ENCODE results near the gene SMPD3.

Gene SMPD3

DNA sequence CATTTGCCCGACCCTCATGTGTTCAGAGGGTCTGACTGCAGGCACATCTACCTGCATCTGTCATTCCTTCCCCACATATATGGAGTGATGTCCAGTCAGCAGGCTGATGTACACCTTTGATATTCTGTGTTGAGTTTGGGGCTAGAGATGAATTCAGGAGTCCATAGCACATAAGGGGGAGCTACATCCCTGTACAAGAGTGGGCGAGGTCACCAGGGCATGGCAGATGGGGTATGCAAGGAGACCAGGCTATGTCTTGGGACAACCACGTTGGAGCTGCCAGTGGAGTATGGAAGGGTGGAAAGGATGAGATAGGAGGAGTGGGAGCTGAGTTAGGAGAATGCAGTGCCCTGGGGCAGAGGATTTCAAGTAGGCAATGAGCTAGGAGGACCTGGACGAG lies 15.0 kb downstream of the SMPD3 start:
- no peak for DNase-seq

DNA sequence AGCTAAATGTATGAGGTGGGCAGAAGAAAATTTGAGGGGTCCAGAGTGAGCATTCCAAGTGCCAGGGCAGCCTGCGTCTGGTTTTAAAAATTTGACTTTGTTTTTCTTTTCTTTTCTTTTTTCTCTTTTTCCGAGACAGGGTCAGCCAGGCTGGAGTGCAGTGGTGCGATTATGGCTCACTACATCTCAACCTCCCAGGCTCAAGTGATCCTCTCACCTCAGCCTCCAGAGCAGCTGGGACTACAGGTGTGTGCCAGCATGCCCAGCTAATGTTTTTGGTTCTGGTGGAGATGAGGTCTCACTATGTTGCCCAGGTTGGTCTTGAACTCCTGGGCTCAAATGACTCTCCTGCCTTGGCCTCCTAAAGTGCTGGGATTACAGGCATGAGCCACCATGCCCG lies 15.6 kb downstream of the SMPD3 start:
- no peak for DNase-seq

DNA sequence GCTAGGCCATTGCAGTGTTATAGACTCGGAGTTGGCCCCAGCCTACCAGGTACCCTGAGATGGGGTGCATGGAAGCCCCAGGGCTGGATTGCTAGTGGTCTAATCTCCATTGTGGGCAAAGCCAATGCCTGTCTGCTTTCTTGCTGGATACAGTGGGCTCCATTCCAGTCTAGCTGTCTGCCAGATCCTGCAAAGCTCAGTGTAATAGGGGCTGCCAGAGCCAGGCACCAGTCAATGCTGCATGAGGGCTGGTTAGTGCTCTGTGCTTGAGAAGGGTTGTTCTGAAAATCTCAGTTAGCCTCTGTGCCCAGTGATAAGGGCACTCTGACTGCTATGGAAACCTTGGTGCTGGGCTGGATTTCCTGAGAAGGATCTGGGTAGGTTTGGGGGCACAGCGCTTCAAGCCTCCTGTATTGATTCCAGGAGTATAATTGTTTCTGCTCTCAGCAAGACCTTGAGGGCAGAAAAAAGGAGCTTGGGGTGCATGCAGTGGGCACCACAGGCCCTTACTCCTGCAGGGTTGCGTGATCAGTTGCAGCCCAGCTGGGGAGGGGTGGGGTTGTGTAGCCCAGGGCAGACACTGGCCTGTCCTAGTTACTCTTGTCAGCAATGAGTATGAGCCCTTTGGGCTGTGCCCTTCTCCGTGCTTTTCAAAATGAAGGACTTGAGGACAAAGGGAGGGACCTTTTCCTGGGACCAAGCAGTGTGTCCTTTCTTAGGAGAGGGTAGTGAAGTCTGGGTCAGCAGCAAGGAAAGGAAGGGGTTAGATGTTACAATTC lies 19.0 kb downstream of the SMPD3 start:
- DNase-seq: no peak

DNA sequence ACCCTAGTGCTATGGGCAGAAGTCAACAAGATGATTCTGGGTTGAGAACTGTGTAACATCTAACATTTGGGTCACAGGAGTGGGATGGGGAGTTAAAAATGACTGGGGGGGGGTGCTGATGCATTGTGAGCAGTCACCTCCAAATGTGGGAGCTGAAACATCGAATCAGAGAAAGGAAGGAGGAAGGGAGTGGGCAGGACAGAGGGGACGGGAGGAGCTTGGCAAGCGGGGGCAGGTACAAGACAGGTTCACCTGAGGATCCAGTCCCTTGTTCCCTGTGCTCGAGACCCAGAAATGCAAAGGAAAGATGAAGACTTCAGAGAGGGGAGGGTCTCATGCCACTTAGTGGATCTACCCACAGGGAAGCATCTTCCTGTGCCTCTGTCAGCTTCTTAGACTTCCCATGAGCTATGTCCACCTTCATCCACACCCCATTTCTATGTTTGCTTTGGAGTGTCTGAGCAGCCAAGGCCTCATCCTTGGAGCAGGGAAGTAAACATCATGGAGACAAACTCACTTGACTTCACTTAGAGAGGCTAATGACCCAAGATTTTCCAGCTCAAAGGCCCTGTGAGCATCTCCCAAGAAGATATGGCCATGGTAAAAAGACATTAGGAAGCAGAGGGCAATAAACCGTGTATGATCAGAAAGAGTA lies 20.5 kb downstream of the SMPD3 start:
- DNase-seq: no peak

DNA sequence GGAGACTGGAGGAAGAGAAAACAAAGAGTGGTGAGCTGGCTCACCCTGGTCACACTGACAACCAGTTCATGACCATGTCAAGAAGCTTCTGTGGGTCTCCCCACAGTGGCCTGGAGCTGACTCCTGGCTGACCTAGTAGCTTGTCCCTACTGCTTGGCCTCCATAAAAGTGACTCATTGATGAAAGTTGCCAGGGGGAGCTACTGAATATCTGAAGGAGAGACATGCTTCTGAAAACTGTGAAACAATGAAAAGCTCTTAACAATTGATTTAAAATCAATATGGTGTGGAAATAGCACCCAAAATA lies 22.0 kb downstream of the SMPD3 start:
- DNase-seq: no peak

DNA sequence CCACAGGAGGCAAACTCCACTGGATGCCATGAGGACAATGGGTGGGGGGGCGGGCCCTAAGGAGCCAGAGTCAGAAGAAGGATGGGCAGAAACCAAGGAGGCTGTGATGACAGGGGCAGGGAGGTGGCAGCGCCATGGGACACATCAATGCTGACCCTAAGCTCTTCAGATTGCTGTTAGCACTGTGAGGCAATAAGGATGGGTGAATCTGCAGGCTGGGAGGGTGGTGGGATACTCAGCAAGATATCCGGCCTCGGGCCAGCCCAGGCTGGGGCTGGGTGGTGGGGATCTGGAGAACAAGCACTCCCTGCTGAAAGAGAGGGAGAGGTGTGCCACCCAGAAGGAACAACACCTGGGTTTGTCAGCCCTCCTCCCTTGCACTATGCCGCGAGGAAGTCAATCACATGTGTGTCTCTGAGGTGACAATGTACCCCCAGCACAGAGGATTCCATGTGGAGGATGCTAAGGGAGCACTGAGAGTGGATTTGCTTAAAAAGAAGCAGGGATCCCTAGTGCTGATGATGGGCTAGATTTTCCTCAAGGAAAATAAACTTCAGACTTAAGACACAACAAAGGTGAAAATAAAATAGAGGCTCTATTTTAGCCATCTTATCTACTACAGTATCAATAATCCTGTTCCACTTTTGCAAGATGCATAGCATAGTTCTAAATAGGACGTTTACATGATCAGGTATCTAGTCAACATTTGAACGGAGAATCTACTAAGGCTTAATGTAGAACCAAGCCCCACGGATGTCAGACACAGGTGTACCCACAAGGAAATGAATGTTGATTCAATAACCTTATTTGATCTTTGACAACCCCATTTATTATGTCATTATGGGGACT lies 22.6 kb downstream of the SMPD3 start:
- no peak for DNase-seq

DNA sequence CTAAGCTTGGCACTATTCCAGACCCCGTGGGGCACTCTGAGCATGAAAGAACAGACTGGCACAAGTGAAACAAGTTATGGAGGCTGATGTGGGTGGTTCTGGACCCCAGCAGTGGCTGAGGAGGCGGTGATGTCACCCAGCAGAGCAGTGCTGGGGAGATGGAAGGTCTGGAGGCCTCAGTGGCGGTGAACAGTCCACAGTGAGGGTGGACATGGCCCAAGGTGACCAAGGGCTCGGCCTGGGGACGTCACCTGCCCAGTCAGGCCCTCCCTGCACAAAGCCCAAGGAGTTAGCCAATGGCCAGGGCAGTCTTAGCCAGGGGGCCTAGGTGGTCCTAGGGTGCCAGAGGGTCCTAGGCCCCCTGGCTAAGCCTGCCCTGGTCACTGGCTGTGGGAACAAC lies 24.5 kb downstream of the SMPD3 start:
- DNase-seq: no peak

DNA sequence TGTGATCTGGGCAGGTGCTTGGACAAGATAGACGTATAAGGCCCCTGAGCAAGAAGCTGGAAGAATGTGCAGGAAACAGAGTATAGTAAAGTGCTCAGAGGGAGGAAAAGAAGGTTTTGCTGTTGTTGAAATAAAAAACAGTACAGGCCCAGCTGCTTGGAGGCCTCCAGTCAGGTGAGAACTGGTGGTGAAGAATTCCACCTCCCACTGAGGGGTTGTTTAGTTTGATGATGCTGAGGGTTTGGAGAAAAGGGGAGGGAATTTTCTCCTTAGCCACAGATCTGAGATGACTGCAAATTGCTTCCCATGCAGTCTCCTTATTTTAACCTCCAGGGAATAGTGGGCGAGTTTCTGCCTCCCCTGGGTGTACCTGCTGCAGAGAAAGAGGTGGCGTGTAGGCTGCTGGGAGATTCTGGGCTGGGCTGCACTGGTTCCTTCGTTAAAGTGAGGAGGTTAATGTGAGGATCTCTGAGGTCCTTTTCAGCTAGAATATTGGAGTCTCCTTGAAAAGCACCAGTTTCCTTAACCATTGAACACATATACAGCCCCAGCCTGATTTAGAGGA lies 25.8 kb downstream of the SMPD3 start:
- no peak for DNase-seq

DNA sequence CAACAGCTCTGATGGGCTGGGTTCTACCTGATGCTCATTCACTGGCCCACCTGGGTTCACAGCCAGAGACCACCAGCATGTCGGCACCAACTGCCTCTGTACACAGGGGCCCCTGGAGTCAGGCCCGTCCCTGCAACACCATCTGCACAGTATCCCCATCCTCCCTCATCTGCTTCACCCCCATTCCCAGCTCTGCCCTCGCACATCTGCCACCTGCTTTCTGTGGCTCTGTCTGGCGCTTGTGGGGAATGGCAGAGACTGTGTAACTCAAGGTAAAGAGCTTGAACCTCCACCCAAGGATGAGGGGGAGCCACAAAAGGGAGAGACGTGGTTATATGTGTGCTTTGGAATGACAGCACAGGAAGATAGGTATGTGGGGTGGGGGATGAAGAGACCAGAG lies 27.2 kb downstream of the SMPD3 start:
- no peak for DNase-seq

DNA sequence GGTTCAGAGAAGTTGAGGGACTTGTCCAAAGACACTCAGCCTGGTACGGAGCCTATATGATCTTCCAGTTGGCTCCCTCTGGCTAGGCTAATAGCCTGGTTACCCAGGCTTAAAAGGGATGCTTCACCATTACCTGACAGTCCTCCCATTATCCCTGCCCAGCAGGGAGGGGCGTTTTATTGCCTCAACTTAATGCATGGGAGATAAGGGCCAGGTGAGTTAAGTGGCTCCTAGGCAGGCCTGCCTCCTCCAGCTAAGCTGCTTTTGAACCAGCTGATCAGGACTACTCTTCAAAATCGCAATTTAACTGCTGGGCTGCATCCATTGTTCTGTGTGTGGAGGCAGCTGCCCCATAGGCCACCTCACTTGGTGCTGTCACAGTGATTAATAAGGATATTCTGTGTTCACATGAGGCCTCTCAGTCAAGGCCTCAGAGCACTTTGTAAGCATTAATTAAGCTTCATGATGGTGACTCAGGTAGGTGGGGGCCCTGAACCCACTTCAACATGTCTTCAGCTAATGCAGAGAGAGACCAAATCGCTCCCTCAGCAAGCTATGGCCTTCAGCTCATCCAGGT lies 27.9 kb downstream of the SMPD3 start:
- DNase-seq: no peak

DNA sequence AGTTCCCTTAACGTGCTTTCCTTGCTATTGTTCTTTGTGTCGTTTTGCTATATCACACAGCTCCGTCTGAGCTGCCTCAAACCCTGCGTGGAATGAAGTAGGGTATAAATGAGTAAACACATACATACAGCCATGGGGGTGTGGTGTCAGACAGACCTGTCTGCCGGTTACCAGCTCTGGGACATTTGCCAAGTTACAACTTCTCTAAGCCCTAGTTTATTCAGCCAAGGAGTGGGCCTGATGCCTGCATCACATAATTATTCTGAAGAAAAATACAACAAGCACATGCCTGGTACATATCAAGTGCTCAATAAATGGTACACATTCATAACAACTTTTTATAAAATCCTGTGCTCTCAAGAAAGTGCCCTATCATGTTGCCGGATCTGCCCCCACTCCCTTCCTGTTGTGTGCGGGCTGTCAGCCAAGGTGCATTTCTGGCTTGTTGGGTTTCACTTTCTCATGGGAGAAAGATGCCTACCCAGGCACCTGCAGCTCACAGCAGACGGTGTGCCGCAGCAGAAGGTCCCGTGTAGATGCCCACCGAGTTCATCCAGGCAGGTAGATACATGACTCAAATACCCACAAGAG lies 30.5 kb downstream of the SMPD3 start:
- no peak for DNase-seq

DNA sequence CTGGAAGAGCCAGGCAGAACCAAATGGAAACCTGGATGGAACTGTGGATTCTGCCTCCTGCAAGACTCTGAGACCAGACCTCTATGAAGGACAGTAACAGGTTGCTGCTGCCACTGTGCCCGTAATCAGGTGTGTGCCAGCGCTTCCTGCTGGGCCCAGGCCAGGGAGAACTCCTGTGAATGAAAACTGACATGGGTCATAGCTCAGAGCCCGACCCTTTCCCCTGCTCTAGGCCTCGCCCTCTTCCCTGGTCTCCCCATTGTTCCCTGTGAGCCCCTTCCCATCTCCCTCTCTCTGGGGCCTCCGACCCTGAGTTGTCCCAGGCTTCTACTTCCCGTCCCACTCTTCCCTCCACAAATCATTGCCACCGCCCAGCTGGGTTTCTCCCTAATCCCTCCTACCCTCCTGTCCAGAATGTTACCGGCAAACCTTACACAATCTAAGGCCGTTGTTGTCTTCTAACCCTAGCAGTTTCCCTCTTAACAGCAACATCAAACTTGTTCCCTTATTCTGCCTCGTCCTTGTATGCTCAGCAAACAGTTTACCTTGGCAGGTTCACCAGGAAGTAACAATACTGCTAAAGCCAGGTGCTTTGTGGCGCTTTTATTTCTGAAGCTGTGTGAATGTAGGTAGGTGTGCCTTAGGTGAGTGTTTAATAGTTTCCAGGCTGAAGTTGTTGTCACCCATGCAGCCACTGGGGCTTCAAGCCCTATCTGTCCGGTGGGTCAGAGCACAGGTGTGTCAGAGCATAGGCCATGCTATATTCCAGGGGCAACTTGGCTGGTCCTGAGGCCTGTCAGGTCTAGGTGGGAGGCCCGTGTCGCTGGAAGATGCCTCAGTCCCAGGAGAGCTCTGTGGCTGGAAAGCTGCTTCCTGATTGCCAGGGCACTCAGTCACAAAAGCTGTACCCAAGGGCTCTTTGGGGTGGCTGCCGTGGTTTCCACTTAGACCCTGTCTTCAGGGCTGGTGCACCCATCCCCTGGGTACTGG lies 32.0 kb downstream of the SMPD3 start:
- no peak for DNase-seq

DNA sequence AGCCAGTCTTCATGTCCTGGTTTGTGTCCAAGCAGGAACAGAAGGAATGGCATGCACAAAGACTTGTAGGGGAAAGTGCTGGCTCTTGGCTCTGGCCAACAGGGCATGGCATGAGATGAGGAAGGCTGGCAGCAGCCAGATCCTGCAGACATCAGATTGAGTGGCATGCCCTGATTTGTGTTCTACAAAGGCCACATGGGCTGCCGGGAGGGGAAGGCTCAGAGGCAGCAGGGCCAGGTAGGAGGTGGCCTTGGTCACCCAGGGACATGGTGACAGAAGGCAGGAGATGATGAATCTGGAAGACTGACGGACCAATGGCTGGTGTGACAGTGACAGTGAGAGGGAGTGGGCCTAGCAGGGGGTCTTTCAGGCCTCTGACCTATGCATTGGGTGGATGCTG lies 33.7 kb downstream of the SMPD3 start:
- DNase-seq: no peak

DNA sequence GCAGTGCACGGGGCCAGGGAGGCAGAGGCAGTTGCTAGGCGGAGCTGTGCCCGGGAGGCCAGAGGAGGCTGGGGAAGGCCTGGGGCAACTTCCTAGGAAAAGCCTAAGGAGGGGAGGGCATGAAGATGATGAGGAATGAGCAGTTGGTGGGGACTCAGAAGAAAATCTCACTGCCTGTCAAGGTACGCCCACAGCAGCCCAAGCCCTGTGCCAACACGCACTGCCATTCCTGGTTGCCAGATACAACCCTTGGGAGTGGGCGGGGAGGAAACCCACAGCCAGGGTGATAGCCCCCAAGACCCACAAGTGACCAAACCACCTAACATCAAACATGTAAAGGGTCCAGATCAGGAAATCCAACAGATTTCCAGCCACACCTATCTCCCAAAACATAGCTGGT lies 36.2 kb downstream of the SMPD3 start:
- no peak for DNase-seq

DNA sequence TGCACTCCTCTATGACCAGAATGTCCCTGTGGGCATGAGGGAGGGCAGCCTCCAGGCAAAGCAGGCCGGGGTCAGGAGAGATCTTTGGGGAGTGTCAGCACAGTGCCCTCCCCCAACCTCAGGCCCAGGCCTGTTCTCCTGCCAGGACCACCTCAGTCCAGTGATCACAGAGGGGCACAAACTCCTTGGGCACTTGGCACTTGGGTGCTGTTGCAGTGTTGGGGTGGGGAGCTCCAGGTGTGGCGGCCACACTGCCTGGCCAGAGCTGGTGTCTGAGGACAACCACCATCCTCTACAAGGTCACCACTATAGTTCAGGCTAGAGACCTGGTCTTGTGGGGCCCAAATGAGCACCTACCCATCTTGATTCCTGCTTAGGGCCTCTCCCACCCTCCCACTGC lies 37.2 kb downstream of the SMPD3 start:
- no peak for DNase-seq

DNA sequence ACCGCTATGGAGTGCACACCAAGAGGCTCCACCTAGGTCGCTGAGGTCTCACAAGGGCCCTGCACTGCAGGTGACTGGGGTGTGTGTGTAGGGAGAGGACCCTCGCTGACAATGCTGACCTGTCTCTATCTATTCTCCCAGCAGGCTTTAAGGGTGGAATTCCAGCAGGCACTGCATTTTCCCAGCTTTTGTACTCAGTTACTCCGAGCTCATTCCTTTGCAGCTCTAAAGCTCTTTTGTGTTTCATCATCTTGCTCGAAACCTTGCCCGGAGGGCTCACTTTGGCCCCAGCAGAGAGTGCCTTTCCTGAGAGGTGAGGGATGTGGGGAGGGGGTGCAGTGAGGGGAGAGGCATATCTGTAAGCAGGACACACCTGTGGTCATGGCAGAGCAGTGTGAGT lies 39.3 kb downstream of the SMPD3 start:
- no peak for DNase-seq

DNA sequence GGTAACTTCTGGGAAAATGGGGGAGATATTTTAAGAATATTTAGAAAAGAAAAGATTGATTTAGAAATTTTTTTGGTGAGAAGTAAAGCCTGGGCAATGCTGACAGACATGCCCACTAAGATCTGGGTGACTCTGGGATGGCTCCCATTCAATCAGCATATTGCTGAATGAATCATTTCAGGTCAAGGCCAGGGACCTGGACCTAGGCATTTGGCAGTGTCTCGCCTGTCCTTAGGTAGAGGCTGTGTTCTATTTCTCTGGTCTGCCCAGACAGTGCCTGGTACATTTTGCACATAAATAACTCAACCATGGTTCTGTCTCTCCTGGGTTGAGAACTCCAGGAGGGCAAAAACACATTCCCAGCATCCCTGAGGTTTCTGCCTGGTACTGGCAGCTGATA lies 39.9 kb downstream of the SMPD3 start:
- DNase-seq: no peak

DNA sequence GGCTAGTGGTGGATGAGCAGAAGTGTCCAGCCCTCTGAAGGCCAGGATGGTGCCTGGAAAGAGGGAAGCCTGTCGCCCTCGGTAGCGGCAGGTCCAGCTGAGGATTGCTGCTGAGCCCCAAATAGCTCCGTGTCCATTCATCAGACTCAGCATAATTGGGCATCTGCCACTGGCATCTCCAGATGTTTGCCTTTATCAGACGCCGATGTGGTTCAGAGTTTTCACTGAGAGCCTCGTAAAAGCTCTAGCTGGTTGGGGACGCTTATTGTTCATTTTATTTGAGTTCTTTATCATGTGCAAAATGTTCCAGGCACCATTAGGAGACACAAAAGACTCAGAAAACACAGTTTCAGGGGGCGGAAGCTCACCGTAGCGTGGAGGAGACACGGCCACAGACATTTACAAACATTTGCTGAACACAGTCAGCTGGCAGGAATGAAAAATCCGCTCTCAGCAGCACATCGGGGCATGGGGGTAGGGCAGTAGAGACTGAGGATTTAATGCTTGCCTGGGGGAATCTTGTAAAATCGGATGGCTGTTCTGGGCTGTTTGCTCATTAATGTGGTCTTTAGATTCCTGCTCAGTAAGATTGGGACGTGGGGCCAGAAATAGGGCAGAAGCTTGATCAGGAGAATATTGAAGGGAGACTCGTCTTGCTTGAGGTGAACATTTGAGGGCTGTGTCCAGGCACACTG lies 41.7 kb downstream of the SMPD3 start:
- peak; percentile 64 for DNase-seq

DNA sequence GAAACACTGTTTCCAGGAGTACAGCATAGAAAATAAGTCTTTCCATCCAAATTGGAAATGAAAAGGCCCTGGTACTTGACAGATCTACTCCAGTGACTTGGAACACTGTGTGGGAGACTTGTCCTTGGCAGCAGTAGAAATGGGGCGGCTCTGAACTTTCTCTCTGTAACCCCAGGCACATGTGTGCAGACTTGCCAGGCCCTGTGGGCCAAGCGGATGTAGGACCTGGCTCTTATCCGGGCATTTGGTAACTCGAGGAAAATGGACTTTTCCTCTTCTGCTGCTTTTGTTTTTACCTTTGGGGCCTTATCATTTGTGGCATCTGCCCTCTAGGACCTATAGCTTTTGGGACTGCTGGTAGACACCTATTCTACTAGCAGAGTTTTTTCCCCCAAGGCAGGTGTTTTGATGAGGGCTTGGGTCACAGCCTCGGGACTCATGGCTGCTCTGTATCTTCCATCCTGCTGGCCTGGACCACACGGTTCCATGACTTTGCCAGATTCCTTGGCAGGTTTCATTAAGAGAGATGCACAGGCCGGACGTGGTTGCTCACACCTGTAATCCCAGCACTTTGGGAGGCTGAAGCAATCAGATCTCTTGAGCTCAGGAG lies 43.5 kb downstream of the SMPD3 start:
- DNase-seq: no peak

DNA sequence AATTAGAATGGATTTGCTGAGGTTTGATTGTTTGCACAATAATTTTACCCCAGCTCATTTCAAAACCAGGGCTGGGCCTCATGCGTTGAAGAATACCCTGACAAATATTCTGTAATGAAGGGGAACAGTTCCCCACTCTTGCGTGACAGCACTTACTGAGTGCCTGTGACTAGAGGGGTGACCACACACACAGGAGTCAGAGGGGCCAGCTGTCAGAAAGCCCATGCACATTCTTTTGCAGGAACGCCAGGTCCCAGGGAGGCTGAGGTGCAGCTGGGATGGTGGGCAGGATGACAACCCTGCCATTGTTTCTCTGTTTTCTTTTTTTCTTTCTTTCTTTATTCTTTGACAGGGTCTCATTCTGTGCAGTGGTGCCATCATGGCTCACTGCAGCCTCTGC lies 44.6 kb downstream of the SMPD3 start:
- DNase-seq: no peak
